MM.1S (cell line): ENCODE data around the gene STRIT1.

Experiments
- CTCF ChIP-seq: fragments of 300-600 bp; sonication (generic); IDR thresholded peaks from 2 replicates; pipeline ENCODE4 v1.5.1; 2016; ENCODE audit warnings: antibody characterized with exemption, low read length, mixed read lengths
- EZH2 ChIP-seq: fragments of 300-600 bp; sonication (generic); optimal IDR thresholded peaks from 2 replicates; pipeline ENCODE3; 2017; ENCODE audit warnings: low read depth, mild to moderate bottlenecking, antibody characterized with exemption, low read length, mixed read lengths

DNA sequence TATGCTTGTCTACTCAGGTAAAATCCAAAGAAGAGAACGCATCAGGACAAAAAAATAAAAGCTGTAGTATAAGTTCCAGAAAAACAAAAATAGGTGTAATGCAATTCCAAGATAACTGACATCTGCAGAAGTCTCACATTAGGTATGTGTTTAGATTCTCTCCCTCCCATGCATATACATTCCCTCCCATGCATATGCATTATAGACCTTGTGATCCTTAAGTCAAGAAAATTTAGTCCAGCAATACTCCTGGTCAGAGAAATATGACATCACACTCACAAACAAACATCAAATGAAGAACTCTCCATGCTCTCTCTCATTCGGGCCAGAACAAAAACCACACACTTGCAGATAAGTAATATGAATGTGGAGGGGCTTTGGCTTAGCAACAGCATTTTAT is 25.3 kb upstream of the STRIT1 start:
- TF ChIP-seq EZH2 (no peak), CTCF (no peak)
